ENCODE data around the gene FAAP20. TPM values are rescaled to one million over a fixed set of nuclear protein-coding genes. Genes with fewer than 3 reads are reported as not detected.

FAAP20 gene
- total RNA-seq, 1 donor from 2014 or later, result 50.9 TPM

DNA sequence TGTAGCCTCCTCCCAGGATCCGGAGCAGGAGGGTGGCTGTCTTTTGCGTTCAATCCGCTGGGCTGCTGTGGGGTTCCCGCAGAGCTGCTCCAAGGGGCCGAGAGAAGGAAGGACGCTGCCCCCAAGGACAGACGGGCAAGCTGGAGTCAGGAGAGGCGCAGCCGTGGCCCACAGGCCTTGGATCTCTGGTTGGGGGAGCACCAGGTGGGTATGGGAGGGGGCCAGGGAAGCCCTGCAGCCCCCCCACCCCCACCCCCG lies 17.6 kb upstream of the FAAP20 start:
- peak in 1 of 2 donors; percentile 1 for ATAC-seq
- Histone ChIP-seq H3K36me3 (no peaks in the 10 kb centered on the region), H3K27ac (peak overlapping the region; percentile 97), H3K4me1 (peaks cover 60% of the 10 kb centered on the region), H3K9me3 (no peaks in the 10 kb centered on the region), H3K27me3 (ENCODE audit: low read depth) (no peaks in the 10 kb centered on the region), H3K4me3 (peak overlapping the region; percentile 43)
- intact Hi-C loops (cut with DNase I), result no loop called here
- TF ChIP-seq, protein P1, sequence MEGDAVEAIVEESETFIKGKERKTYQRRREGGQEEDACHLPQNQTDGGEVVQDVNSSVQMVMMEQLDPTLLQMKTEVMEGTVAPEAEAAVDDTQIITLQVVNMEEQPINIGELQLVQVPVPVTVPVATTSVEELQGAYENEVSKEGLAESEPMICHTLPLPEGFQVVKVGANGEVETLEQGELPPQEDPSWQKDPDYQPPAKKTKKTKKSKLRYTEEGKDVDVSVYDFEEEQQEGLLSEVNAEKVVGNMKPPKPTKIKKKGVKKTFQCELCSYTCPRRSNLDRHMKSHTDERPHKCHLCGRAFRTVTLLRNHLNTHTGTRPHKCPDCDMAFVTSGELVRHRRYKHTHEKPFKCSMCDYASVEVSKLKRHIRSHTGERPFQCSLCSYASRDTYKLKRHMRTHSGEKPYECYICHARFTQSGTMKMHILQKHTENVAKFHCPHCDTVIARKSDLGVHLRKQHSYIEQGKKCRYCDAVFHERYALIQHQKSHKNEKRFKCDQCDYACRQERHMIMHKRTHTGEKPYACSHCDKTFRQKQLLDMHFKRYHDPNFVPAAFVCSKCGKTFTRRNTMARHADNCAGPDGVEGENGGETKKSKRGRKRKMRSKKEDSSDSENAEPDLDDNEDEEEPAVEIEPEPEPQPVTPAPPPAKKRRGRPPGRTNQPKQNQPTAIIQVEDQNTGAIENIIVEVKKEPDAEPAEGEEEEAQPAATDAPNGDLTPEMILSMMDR (IDR thresholded peaks at IDR 0.05), result no peak
- peak; percentile 56 for DNase-seq

DNA sequence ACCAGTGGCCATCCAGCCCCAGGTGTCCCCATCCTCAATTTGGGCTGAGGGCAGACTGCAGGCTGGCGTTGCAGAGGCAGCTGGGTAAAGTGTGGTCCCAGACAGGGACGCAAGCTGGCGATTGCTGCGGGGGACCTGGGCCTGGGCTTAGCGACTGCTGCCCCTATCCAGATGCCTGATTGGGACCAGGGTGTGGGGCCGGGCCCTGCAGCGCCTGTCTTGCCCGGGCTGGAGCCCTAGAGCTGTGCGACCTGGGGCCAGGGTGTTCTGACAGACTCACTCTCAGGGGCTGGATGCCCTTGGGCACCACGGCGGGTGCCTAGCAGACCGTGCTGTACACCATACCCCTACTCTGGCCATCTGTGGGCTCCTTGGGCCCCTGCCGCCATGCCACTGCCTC lies 16.2 kb upstream of the FAAP20 start:
- Histone ChIP-seq H3K27me3 (ENCODE audit: low read depth) (no peaks in the 10 kb centered on the region), H3K36me3 (no peaks in the 10 kb centered on the region), H3K4me3 (no peak overlapping the region), H3K9me3 (no peaks in the 10 kb centered on the region), H3K27ac (peak overlapping the region; percentile 15), H3K4me1 (peaks cover 74% of the 10 kb centered on the region)
- TF ChIP-seq, protein P1 (IDR thresholded peaks at IDR 0.05), result no peak
- intact Hi-C loops (cut with DNase I), result no loop called here
- no peak for DNase-seq
- no peak for ATAC-seq

DNA sequence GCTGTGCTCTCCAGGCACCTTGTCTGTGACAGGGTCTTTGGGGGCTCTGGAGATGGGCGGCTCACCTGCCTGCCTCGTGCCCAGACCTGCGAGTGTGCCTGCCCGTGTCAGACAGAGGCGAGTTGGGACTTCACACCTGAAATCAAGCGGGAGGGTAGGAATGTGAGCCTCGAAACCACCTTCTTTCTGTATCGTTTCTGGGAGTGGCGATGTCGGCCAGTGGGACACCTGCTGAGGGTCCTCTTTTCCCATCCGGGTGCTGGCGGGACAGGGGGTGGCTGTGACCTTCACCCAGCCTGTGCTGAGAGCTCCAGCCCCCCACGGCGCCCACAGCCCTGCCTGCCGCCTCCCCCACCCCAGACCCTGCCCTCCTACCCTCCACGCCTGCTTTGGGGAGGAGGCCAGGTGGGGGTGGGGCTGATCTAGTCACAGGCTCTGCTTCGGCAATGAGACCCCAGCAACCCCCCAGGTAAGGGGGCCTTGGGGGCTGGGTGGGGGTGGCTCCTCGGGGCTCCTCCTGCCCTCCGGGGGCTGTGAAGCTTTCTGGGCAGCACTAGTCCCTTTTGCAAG lies 15.6 kb upstream of the FAAP20 start:
- ATAC-seq (no peak), DNase-seq (no peak)
- no peaks in the 10 kb centered on the region for H3K27me3 ChIP-seq (ENCODE audit: low read depth)
- TF ChIP-seq, protein P1 (IDR thresholded peaks at IDR 0.05), result no peak
- H3K27ac ChIP-seq, result peak overlapping the region; percentile 84
- intact Hi-C loops (cut with DNase I), result no loop called here
- no peaks in the 10 kb centered on the region for H3K36me3 ChIP-seq
- H3K9me3 ChIP-seq, result no peaks in the 10 kb centered on the region
- H3K4me3 ChIP-seq, result no peak overlapping the region
- peaks cover 80% of the 10 kb centered on the region for H3K4me1 ChIP-seq

DNA sequence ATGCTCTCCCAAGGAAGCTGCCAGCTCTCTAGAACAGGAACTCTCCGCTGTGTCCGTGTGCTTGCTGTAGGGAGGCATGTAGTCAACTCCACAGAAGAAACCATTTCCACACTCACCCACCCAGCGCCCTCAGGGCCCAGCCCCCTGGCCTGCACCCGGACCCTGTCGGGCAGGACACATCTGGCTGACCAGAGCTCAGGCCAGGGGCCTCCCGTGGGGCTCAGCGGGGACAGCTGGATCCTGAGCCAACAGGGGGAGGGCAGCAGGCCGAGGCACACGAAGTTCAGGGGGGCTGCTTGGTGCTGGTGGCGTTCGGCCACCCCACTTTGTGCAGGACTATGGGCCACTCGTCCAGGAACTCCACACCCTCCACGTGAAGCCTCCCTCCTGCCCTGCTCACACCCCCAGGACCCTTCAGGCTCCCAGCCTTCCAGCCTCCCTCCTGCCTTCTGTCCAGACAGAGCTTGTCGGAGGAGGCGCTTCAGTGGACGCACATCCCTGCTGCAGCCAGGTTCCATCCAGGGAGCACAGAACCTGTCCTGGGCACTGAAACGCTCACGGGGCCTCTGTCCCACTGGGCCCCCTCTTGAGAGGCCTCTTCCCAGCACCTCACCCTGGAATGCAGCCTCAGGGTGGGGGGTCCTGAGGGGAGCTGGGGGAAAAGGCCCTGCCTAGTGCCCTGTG lies 15.0 kb upstream of the FAAP20 start:
- H3K36me3 ChIP-seq, result no peaks in the 10 kb centered on the region
- peaks cover 74% of the 10 kb centered on the region for H3K4me1 ChIP-seq
- no peaks in the 10 kb centered on the region for H3K9me3 ChIP-seq
- H3K4me3 ChIP-seq, result no peak overlapping the region
- H3K27ac ChIP-seq, result peak overlapping the region; percentile 84
- H3K27me3 ChIP-seq (ENCODE audit: low read depth), result no peaks in the 10 kb centered on the region
- TF ChIP-seq, protein P1 (IDR thresholded peaks at IDR 0.05), result no peak
- no peak for DNase-seq
- no peak for ATAC-seq
- intact Hi-C loops (cut with DNase I), result no loop called here

DNA sequence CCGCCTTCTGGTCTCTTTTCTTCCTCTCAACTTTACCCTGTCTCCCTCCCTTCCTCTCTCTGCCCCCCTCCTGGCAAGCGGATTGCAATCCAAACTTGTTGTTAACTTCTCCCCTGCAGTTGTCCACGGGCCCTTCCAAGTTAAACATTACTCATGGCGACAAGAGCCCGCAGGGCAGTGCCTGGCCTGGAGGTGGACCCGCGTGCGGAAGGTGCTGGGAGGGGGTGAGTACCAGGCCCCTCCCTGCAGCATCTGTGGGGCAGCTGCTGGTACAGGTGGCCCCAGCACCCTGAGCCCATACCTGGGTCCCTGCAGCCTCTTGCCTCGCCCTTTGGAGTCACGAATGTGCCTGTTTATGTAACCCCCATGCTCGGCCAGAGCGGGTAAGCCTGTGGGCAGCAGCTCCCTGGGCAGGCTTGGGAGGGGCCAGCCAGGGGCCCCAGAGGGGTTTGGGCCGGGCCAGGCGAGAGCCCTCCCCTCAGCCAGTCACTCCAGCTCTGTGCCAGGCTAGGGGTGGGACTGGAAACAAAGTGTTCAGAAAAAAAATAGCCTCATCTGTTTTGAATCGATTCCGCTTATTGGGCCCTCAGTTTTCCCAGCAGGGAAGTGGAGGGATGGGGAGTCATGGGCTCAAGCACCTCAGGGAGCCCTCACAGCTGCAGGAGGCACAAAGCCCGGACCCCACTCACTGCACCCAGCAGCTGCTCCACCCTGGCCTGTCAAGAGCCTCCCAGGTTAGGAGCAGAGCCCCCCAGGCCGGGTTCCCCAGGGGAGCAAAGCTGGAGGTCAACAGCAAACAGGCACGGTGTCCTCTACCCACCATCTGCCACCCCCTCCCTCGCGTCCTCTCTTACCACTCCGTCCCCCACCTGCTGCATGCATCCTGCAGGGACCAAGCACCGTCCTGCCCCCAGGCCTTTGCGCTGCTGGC lies 14.0 kb upstream of the FAAP20 start:
- ATAC-seq, result peak; percentile 47 to 63
- intact Hi-C loops (cut with DNase I), result no loop called here
- peak overlapping the region; percentile 6 for H3K4me3 ChIP-seq
- no peaks in the 10 kb centered on the region for H3K9me3 ChIP-seq
- peak; percentile 86 for DNase-seq
- TF ChIP-seq, protein P1 (IDR thresholded peaks at IDR 0.05), result no peak
- H3K27me3 ChIP-seq (ENCODE audit: low read depth), result no peaks in the 10 kb centered on the region
- H3K36me3 ChIP-seq, result no peaks in the 10 kb centered on the region
- H3K27ac ChIP-seq, result peak overlapping the region; percentile 84
- peaks cover 74% of the 10 kb centered on the region for H3K4me1 ChIP-seq

Measured in lower lobe of right lung (tissue), 2 donors.